Adrenal gland (tissue), 5 donors: ENCODE measurements around the gene ARHGAP8.

Experiments
- CTCF ChIP-seq, 6 experiments: fragments of 450-650 bp in 4 of 6; fragments of 200-600 bp in 2 of 6; sonication (generic) in 1 of 6; IDR thresholded peaks; 1 replicate in 5 of 6; 2 replicates in 1 of 6; pipeline versions ENCODE4 v1.5.1 to v1.8.0; 2016 to 2021; ENCODE audit warnings: antibody characterized with exemption in 6 of 6, mild to moderate bottlenecking in 2 of 6, moderate library complexity in 1 of 6
- POLR2A ChIP-seq, 2 donors: fragments of 450-650 bp; IDR thresholded peaks; one replicate each; pipeline ENCODE4 v1.6.1; 2017; ENCODE audit warnings: antibody characterized with exemption in 2 of 2, mild to moderate bottlenecking in 2 of 2, moderate library complexity in 1 of 2
- donor health status: DM: no; HTN: no; CAD: no.

DNA sequence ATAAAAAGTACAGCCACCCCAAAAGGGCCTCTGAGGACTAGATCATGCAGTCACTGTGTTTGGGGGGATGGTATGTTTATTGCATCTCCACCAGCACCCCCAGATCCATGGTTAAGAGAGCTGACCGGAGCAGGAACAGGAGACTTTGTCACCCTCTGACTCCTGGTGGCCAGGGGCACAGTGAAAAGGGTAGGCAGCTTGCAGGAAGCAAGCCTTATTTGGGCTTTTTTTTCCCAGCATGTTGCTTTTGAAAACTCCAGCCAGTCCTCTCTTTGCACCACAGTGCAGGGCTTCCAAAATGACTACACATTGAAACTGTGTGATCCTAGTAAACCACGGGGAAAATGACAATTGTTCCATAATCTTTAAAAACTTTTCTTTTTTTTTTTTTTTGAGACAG is 29.8 kb upstream of the ARHGAP8 start:
- TF ChIP-seq POLR2A (IDR thresholded peaks at IDR 0.05) (no peak), CTCF (IDR thresholded peaks at IDR 0.05) (no peak)
